GM13976 (cell line): ENCODE results near the gene LCT.

Experiments
- DNase-seq: peaks from one replicate; pipeline ENCODE4 v3.0.0; 2012; ENCODE audit warnings: low spot score
- in situ Hi-C: fragments of 300-500 bp; cut with MboI; formaldehyde crosslinking; loops from one replicate; pipeline ENCODE4 v1.12.0; 2022; ENCODE audit warnings: low sequenced_read_pairs, mixed read lengths, inconsistent platforms; ENCODE audit not compliant: unreplicated experiment
- TF ChIP-seq, protein P1 (sequence below): IDR thresholded peaks from 2 replicates; pipeline ENCODE4 v1.5.1; 2012; ENCODE audit warnings: borderline replicate concordance, mild to moderate bottlenecking; ENCODE audit not compliant: insufficient read depth; ENCODE audit errors: extremely low read depth, missing control alignments, control extremely low read depth

The LCT gene

DNA sequence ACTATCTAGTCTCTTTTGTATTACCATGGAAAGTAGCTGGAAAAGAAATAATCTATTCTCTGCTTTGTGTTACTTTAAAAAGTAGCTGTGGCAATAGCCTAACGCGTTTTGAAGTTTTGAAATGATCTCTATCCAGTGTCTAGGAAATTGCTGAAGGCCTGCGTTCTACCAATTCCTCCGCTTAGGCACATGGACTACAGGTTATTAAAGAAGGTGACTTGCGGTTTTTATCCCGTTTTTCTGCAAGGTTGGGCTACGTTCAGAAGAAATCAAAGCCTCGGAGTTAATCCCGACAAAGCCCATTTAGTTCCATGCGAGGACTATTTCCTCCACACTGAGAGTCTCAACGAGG lies 96.0 kb downstream of the LCT start:
- DNase-seq: no peak
- TF ChIP-seq, protein P1, sequence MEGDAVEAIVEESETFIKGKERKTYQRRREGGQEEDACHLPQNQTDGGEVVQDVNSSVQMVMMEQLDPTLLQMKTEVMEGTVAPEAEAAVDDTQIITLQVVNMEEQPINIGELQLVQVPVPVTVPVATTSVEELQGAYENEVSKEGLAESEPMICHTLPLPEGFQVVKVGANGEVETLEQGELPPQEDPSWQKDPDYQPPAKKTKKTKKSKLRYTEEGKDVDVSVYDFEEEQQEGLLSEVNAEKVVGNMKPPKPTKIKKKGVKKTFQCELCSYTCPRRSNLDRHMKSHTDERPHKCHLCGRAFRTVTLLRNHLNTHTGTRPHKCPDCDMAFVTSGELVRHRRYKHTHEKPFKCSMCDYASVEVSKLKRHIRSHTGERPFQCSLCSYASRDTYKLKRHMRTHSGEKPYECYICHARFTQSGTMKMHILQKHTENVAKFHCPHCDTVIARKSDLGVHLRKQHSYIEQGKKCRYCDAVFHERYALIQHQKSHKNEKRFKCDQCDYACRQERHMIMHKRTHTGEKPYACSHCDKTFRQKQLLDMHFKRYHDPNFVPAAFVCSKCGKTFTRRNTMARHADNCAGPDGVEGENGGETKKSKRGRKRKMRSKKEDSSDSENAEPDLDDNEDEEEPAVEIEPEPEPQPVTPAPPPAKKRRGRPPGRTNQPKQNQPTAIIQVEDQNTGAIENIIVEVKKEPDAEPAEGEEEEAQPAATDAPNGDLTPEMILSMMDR: no peak
- in situ Hi-C loops: no loop called here

DNA sequence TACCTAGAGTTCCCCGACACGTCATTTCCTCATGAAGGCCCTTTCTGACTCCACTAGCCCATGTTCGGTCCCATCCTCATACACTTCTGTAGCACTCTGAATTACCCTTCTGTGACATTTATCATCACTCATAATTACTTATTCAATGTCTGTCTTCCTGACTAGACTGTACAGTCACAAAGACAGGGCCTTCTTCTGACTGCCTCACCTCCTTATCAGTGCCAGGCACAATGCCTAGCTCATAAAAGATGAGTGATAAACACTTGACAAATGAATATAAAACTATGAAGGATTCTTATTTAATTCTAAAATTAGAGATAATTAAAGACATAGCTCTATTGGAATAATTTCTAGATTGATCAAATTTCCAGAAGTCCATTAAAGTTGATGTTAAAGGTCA lies 96.8 kb downstream of the LCT start:
- in situ Hi-C loops: no loop called here
- no peak for DNase-seq
- TF ChIP-seq, protein P1: no peak
